GM12875 (cell line): Measurements from ENCODE around the gene IL12RB2.

Experiments
- H3K4me3 ChIP-seq: one replicate; pipeline ENCODE4 v1.5.1; 2011; ENCODE audit warnings: low read depth, low read length, control low read depth
- CTCF ChIP-seq: IDR thresholded peaks from 2 replicates; pipeline ENCODE4 v1.5.1; 2011; ENCODE audit warnings: low read depth, mild to moderate bottlenecking, control low read depth, inconsistent platforms, low read length, moderate library complexity, borderline replicate concordance; ENCODE audit not compliant: insufficient read depth

The IL12RB2 gene

GRCh38 chr1:67361641-67362040 is 54.0 kb downstream of the IL12RB2 start:
- H3K4me3 ChIP-seq, result no peak overlapping the region
- TF ChIP-seq CTCF, result no peak

- TF ChIP-seq CTCF, result no peak
- no peak overlapping the region for H3K4me3 ChIP-seq
Measured at GRCh38 chr1:67367370-67368045, 59.8 kb downstream of the IL12RB2 start.

- no peak for TF ChIP-seq CTCF
- H3K4me3 ChIP-seq, result no peak overlapping the region
Measured at GRCh38 chr1:67368046-67368514, 60.4 kb downstream of the IL12RB2 start.

- no peak overlapping the region for H3K4me3 ChIP-seq
- no peak for TF ChIP-seq CTCF
Measured at GRCh38 chr1:67371043-67371442, 63.4 kb downstream of the IL12RB2 start.

- no peak for TF ChIP-seq CTCF
- no peak overlapping the region for H3K4me3 ChIP-seq
Measured at GRCh38 chr1:67371681-67372080, 64.0 kb downstream of the IL12RB2 start.

- H3K4me3 ChIP-seq, result no peak overlapping the region
- no peak for TF ChIP-seq CTCF
Measured at GRCh38 chr1:67372136-67372535, 64.5 kb downstream of the IL12RB2 start.

GRCh38 chr1:67372898-67373297 is 65.2 kb downstream of the IL12RB2 start:
- H3K4me3 ChIP-seq, result no peak overlapping the region
- no peak for TF ChIP-seq CTCF
